Measurements from ENCODE around the gene FAM171A1.
"Not testable (repeated sequence)": the region's sequence is repeated elsewhere in the genome, so short reads cannot be mapped to it uniquely, and the experiment has no call there.

FAM171A1 gene

GRCh38 chr10:15395935-15396334 lies 24.8 kb upstream of the FAM171A1 start:
- no peaks in the 10 kb centered on the region for H3F3A ChIP-seq (ENCODE audit: low read depth)
- H3K9me2 ChIP-seq (replicated peaks; ENCODE audit: low read depth, low read length): no peaks in the 10 kb centered on the region
- no peaks in the 10 kb centered on the region for H3K27me3 ChIP-seq (ENCODE audit: insufficient read depth, low read length, poor library complexity, severe bottlenecking)
- TF ChIP-seq EZH2phosphoT487 (IDR thresholded peaks at IDR 0.05; ENCODE audit: borderline replicate concordance) (no peak), CTCF (conservative IDR thresholded peaks at IDR 0.05; ENCODE audit: low read length) (no peak)
- no peaks in the 10 kb centered on the region for H3K79me2 ChIP-seq (ENCODE audit: insufficient read depth, low read length)
- no peaks in the 10 kb centered on the region for H3K36me3 ChIP-seq (ENCODE audit: insufficient read depth, low read length)
- H3K4me1 ChIP-seq (ENCODE audit: insufficient read depth, low read length, poor library complexity, severe bottlenecking): no peaks in the 10 kb centered on the region
- no peak overlapping the region for H3K4me3 ChIP-seq (ENCODE audit: low read length, poor library complexity, severe bottlenecking)
- H4K20me1 ChIP-seq (ENCODE audit: insufficient read depth, low read length, poor library complexity, severe bottlenecking): no peaks in the 10 kb centered on the region
- H3K9me3 ChIP-seq (ENCODE audit: insufficient read depth, low read depth, low read length): no peaks in the 10 kb centered on the region
- H3K9ac ChIP-seq (ENCODE audit: low read depth, low read length, poor library complexity, severe bottlenecking): no peak overlapping the region
- no peak overlapping the region for H2AFZ ChIP-seq (ENCODE audit: low read length)
- H3K4me2 ChIP-seq (ENCODE audit: low read depth, low read length, poor library complexity, severe bottlenecking): no peak overlapping the region

- Histone ChIP-seq H3F3A (ENCODE audit: low read depth) (no peaks in the 10 kb centered on the region), H3K79me2 (ENCODE audit: insufficient read depth, low read length) (no peaks in the 10 kb centered on the region), H3K9me2 (replicated peaks; ENCODE audit: low read depth, low read length) (no peaks in the 10 kb centered on the region), H3K9ac (ENCODE audit: low read depth, low read length, poor library complexity, severe bottlenecking) (no peak overlapping the region), H3K4me3 (ENCODE audit: low read length, poor library complexity, severe bottlenecking) (no peak overlapping the region), H3K4me2 (ENCODE audit: low read depth, low read length, poor library complexity, severe bottlenecking) (no peak overlapping the region), H2AFZ (ENCODE audit: low read length) (no peak overlapping the region), H3K4me1 (ENCODE audit: insufficient read depth, low read length, poor library complexity, severe bottlenecking) (no peaks in the 10 kb centered on the region), H3K36me3 (ENCODE audit: insufficient read depth, low read length) (no peaks in the 10 kb centered on the region), H4K20me1 (ENCODE audit: insufficient read depth, low read length, poor library complexity, severe bottlenecking) (no peaks in the 10 kb centered on the region), H3K9me3 (ENCODE audit: insufficient read depth, low read depth, low read length) (no peaks in the 10 kb centered on the region), H3K27me3 (ENCODE audit: insufficient read depth, low read length, poor library complexity, severe bottlenecking) (no peaks in the 10 kb centered on the region)
- no peak for TF ChIP-seq EZH2phosphoT487 (IDR thresholded peaks at IDR 0.05; ENCODE audit: borderline replicate concordance)
- TF ChIP-seq CTCF (conservative IDR thresholded peaks at IDR 0.05; ENCODE audit: low read length): no peak
Measured at GRCh38 chr10:15393139-15393825, 22.2 kb upstream of the FAM171A1 start.

GRCh38 chr10:15391491-15391890 lies 20.4 kb upstream of the FAM171A1 start:
- Histone ChIP-seq H3K9me2 (replicated peaks; ENCODE audit: low read depth, low read length) (no peaks in the 10 kb centered on the region), H3K4me1 (ENCODE audit: insufficient read depth, low read length, poor library complexity, severe bottlenecking) (no peaks in the 10 kb centered on the region), H3K36me3 (ENCODE audit: insufficient read depth, low read length) (no peaks in the 10 kb centered on the region), H2AFZ (ENCODE audit: low read length) (no peak overlapping the region), H3K9me3 (ENCODE audit: insufficient read depth, low read depth, low read length) (no peaks in the 10 kb centered on the region), H4K20me1 (ENCODE audit: insufficient read depth, low read length, poor library complexity, severe bottlenecking) (no peaks in the 10 kb centered on the region), H3K9ac (ENCODE audit: low read depth, low read length, poor library complexity, severe bottlenecking) (no peak overlapping the region), H3K79me2 (ENCODE audit: insufficient read depth, low read length) (no peaks in the 10 kb centered on the region), H3F3A (ENCODE audit: low read depth) (no peaks in the 10 kb centered on the region), H3K4me3 (ENCODE audit: low read length, poor library complexity, severe bottlenecking) (no peak overlapping the region), H3K27me3 (ENCODE audit: insufficient read depth, low read length, poor library complexity, severe bottlenecking) (no peaks in the 10 kb centered on the region), H3K4me2 (ENCODE audit: low read depth, low read length, poor library complexity, severe bottlenecking) (no peak overlapping the region)
- TF ChIP-seq EZH2phosphoT487 (IDR thresholded peaks at IDR 0.05; ENCODE audit: borderline replicate concordance) (no peak), CTCF (conservative IDR thresholded peaks at IDR 0.05; ENCODE audit: low read length) (no peak)

GRCh38 chr10:15388172-15388571 lies 17.1 kb upstream of the FAM171A1 start:
- H3K4me3 ChIP-seq (ENCODE audit: low read length, poor library complexity, severe bottlenecking); H3K4me2 ChIP-seq (ENCODE audit: low read depth, low read length, poor library complexity, severe bottlenecking); H3K9me3 ChIP-seq (ENCODE audit: insufficient read depth, low read depth, low read length); H2AFZ ChIP-seq (ENCODE audit: low read length); H3K27me3 ChIP-seq (ENCODE audit: insufficient read depth, low read length, poor library complexity, severe bottlenecking); H3F3A ChIP-seq (ENCODE audit: low read depth); H3K36me3 ChIP-seq (ENCODE audit: insufficient read depth, low read length); H3K79me2 ChIP-seq (ENCODE audit: insufficient read depth, low read length); H3K4me1 ChIP-seq (ENCODE audit: insufficient read depth, low read length, poor library complexity, severe bottlenecking); H4K20me1 ChIP-seq (ENCODE audit: insufficient read depth, low read length, poor library complexity, severe bottlenecking); H3K9ac ChIP-seq (ENCODE audit: low read depth, low read length, poor library complexity, severe bottlenecking); H3K9me2 ChIP-seq (replicated peaks; ENCODE audit: low read depth, low read length): not testable (repeated sequence)
